ENCODE measurements around the gene SPON1. TPM values are rescaled to one million over a fixed set of nuclear protein-coding genes. Genes with fewer than 3 reads are reported as not detected.

The SPON1 gene
- polyA plus RNA-seq, 2 of the 4 experiments (the other 2 are of a cell fraction), result not detected

DNA sequence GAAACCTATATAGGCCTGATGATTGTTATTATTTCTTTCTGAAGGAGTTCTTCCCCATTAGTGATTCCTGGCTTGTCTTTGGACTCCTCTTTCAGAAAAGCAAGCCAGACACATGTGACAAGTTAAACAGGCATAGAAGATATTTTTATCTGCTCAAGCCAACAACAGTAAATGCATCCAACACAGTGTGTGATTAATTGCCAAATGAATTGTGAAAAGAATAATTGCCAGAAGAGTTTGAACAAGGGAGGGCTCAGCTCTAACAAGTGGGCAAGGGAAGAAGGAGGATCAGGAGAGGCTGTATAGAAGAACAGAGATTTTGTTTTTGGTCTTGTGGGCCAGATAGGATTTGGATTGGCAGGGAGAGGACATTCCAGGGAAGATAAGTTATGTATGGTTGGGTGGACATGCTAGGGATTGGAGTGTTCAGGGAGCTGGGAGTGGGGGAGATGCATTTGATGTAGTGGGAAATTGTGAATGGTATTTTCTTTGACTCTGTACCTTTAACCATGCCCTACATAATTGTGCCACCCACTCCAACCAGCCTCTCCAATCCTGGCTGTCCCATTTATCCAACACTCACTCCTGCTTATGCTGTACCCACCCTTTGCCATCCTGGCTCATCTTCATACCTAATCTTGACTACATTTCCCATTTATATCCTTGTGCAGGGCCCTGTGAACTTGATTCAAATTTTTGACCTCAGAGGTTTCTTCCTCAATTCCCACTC lies 223.7 kb downstream of the SPON1 start:
- no peak for TF ChIP-seq ZSCAN20 (CRISPR knock-in tag; IDR thresholded peaks at IDR 0.05)
- TF ChIP-seq CHD4 (IDR thresholded peaks at IDR 0.05; ENCODE audit: borderline replicate concordance), result no peak
- TF ChIP-seq SREBF2 (IDR thresholded peaks at IDR 0.05), result no peak
- TF ChIP-seq GATA3 (IDR thresholded peaks at IDR 0.05; ENCODE audit: borderline replicate concordance), result no peak
- TF ChIP-seq ESRRA (IDR thresholded peaks at IDR 0.05; ENCODE audit: borderline replicate concordance, low read length), result no peak
- no peak for TF ChIP-seq NR3C1 (IDR thresholded peaks at IDR 0.05)
- TF ChIP-seq, protein P1, sequence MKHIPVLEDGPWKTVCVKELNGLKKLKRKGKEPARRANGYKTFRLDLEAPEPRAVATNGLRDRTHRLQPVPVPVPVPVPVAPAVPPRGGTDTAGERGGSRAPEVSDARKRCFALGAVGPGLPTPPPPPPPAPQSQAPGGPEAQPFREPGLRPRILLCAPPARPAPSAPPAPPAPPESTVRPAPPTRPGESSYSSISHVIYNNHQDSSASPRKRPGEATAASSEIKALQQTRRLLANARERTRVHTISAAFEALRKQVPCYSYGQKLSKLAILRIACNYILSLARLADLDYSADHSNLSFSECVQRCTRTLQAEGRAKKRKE (CRISPR knock-in tag; IDR thresholded peaks at IDR 0.05; ENCODE audit: low read depth), result no peak
- no peak for TF ChIP-seq POLR2A (IDR thresholded peaks at IDR 0.05; ENCODE audit: low read length)
- TF ChIP-seq PHF8 (IDR thresholded peaks at IDR 0.05; ENCODE audit: borderline replicate concordance, low read depth), result no peak
- no peak for TF ChIP-seq JUNB (IDR thresholded peaks at IDR 0.05)
- TF ChIP-seq, protein P2, sequence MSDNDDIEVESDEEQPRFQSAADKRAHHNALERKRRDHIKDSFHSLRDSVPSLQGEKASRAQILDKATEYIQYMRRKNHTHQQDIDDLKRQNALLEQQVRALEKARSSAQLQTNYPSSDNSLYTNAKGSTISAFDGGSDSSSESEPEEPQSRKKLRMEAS (IDR thresholded peaks at IDR 0.05), result no peak
- TF ChIP-seq CBX8 (IDR thresholded peaks at IDR 0.05), result no peak
- POLR2A ChIA-PET, result no interaction called here
- FAIRE-seq (no peak), DNase-seq (ENCODE audit: low read depth in 1 of 2, low spot score in 1 of 2) (no peak), ATAC-seq (no peak)
- H3K4me3 ChIP-seq, result no peak overlapping the region
- no peak overlapping the region for H3K4me2 ChIP-seq
- no peak overlapping the region for H3K27ac ChIP-seq
- H3K9me3 ChIP-seq, result no peaks in the 10 kb centered on the region
- H3K4me1 ChIP-seq, result no peaks in the 10 kb centered on the region
- CTCF ChIA-PET, result no interaction called here

GRCh38 chr11:14189874-14190273 lies 227.4 kb downstream of the SPON1 start:
- Histone ChIP-seq H3K4me3 (no peak overlapping the region), H3K4me2 (no peak overlapping the region), H3K9me3 (no peaks in the 10 kb centered on the region), H3K27ac (no peak overlapping the region), H3K4me1 (no peaks in the 10 kb centered on the region)
- ATAC-seq, result no peak
- no peak for FAIRE-seq
- DNase-seq (ENCODE audit: low read depth in 1 of 2, low spot score in 1 of 2), result no peak
- TF ChIP-seq FOSL2 (IDR thresholded peaks at IDR 0.05) (no peak), FOSL2 (CRISPR knock-in tag; IDR thresholded peaks at IDR 0.05) (no peak), PHF8 (IDR thresholded peaks at IDR 0.05; ENCODE audit: borderline replicate concordance, low read depth) (no peak), HDAC2 (IDR thresholded peaks at IDR 0.05) (no peak), BHLHE40 (IDR thresholded peaks at IDR 0.05; ENCODE audit: low read depth, low read length) (no peak), EHMT2 (IDR thresholded peaks at IDR 0.05; ENCODE audit: low read depth) (no peak), FOSB (CRISPR knock-in tag; IDR thresholded peaks at IDR 0.05) (no peak), CHD4 (IDR thresholded peaks at IDR 0.05; ENCODE audit: borderline replicate concordance) (no peak)
- TF ChIP-seq, protein P3, sequence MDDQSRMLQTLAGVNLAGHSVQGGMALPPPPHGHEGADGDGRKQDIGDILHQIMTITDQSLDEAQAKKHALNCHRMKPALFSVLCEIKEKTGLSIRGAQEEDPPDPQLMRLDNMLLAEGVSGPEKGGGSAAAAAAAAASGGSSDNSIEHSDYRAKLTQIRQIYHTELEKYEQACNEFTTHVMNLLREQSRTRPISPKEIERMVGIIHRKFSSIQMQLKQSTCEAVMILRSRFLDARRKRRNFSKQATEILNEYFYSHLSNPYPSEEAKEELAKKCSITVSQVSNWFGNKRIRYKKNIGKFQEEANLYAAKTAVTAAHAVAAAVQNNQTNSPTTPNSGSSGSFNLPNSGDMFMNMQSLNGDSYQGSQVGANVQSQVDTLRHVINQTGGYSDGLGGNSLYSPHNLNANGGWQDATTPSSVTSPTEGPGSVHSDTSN (IDR thresholded peaks at IDR 0.05), result no peak
- TF ChIP-seq, protein P4, sequence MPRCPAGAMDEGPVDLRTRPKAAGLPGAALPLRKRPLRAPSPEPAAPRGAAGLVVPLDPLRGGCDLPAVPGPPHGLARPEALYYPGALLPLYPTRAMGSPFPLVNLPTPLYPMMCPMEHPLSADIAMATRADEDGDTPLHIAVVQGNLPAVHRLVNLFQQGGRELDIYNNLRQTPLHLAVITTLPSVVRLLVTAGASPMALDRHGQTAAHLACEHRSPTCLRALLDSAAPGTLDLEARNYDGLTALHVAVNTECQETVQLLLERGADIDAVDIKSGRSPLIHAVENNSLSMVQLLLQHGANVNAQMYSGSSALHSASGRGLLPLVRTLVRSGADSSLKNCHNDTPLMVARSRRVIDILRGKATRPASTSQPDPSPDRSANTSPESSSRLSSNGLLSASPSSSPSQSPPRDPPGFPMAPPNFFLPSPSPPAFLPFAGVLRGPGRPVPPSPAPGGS (IDR thresholded peaks at IDR 0.05), result no peak
- TF ChIP-seq, protein P5, sequence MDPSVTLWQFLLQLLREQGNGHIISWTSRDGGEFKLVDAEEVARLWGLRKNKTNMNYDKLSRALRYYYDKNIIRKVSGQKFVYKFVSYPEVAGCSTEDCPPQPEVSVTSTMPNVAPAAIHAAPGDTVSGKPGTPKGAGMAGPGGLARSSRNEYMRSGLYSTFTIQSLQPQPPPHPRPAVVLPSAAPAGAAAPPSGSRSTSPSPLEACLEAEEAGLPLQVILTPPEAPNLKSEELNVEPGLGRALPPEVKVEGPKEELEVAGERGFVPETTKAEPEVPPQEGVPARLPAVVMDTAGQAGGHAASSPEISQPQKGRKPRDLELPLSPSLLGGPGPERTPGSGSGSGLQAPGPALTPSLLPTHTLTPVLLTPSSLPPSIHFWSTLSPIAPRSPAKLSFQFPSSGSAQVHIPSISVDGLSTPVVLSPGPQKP (IDR thresholded peaks at IDR 0.05; ENCODE audit: low read depth, low read length), result no peak
- ChIA-PET POLR2A (no interaction called here), CTCF (interaction anchor here (1.0 kb wide), 1 partner anchor 233 kb away, joined by 3 read pairs; no protein-coding TSS in a partner anchor)
- 57% methylated on average over 3 of the region's 3 CpGs for WGBS (ENCODE audit: missing lambda C conversion rate)

All from A549 (cell line).